GM23338 (cell line): ENCODE results near the gene OR2H1.

Experiments
- ETS1 ChIP-seq: IDR thresholded peaks from 2 replicates; pipeline ENCODE4 v1.6.1; 2016; ENCODE audit warnings: antibody characterized with exemption
- EZH2 ChIP-seq: fragments of 200-600 bp; sonication (generic); IDR thresholded peaks from one replicate; pipeline ENCODE4 v1.8.0; 2017; ENCODE audit warnings: antibody characterized with exemption, mild to moderate bottlenecking, low read depth; ENCODE audit not compliant: unreplicated experiment
- JUNB ChIP-seq: IDR thresholded peaks from one replicate; pipeline ENCODE4 v1.6.1; 2016; ENCODE audit warnings: antibody characterized with exemption; ENCODE audit not compliant: unreplicated experiment
- POLR2AphosphoS5 ChIP-seq: IDR thresholded peaks from 2 replicates; pipeline ENCODE4 v1.6.1; 2016; ENCODE audit warnings: antibody characterized with exemption, low read depth
- REST ChIP-seq: IDR thresholded peaks from one replicate; pipeline ENCODE4 v1.6.1; 2018; ENCODE audit warnings: antibody characterized with exemption; ENCODE audit not compliant: unreplicated experiment
- STAT1 ChIP-seq: IDR thresholded peaks from one replicate; pipeline ENCODE4 v1.6.1; 2016; ENCODE audit warnings: antibody characterized with exemption; ENCODE audit not compliant: unreplicated experiment
- TF ChIP-seq, protein P1 (sequence below), 2 experiments: fragments of 200-600 bp in 1 of 2; sonication (generic) in 1 of 2; conservative IDR thresholded peaks; 2 replicates each; pipeline versions ENCODE4 v1.5.1 to v1.6.1; 2016 to 2017; ENCODE audit warnings: antibody characterized with exemption in 2 of 2, low read depth in 2 of 2, mild to moderate bottlenecking in 2 of 2, moderate library complexity in 1 of 2

DNA sequence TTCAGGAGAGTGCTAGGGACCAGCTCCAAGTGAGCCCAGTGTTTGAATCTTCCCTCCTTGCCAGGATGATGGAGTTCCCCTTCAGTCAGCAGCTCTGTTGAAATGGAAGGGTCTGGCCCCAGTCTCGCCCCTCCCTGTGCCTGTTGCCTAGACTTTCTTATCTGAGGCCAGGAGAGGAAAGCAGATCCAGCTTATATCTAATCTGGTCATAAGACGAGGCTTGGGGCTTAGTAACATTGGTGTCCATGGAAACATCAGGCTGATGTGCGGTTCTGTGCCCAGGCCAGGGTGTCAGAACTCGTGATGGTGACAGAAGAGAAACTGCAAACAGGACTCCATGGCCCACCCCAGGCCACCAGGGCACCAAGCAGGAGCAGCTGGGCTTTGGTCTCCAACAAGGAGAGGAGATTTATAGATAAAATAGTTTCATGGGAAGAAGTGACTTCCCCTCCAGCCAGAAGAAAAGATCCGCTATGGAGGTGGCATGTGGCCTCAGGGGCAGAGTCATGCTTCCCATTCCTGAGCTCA is 21.0 kb downstream of the OR2H1 start:
- no peak for TF ChIP-seq STAT1
- TF ChIP-seq REST = no peak
- TF ChIP-seq, protein P1, sequence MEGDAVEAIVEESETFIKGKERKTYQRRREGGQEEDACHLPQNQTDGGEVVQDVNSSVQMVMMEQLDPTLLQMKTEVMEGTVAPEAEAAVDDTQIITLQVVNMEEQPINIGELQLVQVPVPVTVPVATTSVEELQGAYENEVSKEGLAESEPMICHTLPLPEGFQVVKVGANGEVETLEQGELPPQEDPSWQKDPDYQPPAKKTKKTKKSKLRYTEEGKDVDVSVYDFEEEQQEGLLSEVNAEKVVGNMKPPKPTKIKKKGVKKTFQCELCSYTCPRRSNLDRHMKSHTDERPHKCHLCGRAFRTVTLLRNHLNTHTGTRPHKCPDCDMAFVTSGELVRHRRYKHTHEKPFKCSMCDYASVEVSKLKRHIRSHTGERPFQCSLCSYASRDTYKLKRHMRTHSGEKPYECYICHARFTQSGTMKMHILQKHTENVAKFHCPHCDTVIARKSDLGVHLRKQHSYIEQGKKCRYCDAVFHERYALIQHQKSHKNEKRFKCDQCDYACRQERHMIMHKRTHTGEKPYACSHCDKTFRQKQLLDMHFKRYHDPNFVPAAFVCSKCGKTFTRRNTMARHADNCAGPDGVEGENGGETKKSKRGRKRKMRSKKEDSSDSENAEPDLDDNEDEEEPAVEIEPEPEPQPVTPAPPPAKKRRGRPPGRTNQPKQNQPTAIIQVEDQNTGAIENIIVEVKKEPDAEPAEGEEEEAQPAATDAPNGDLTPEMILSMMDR (conservative IDR thresholded peaks at IDR 0.05; ENCODE audit: low read depth in 2 of 2) = no peak
- TF ChIP-seq POLR2AphosphoS5 = no peak
- TF ChIP-seq EZH2 = no peak
- no peak for TF ChIP-seq JUNB
- no peak for TF ChIP-seq ETS1
